Upper lobe of left lung (tissue), 6 donors: ENCODE results near the gene ZNF669. TPM values are rescaled to one million over a fixed set of nuclear protein-coding genes. Genes with fewer than 3 reads are reported as not detected.

Experiments used
- ATAC-seq, 2 donors: fragments of 200-7000 bp; cut with Tn5 transposase; one replicate each; pipeline ENCODE4 v1.9.1; 2022; ENCODE audit warnings: mild to moderate bottlenecking in 2 of 2, moderate library complexity in 2 of 2; ENCODE audit not compliant: low FRiP score in 2 of 2
- DNase-seq, 2 donors: peaks; one replicate each; pipeline ENCODE4 v3.0.0-alpha.2; 2019 to 2020
- H3K27ac ChIP-seq, 4 donors: fragments of 200-600 bp; sonication (generic); one replicate each; pipeline ENCODE4 v1.5.1; 2016 to 2019
- H3K27me3 ChIP-seq, 4 donors: fragments of 200-600 bp; sonication (generic); one replicate each; pipeline ENCODE4 v1.5.1; 2017 to 2019
- H3K36me3 ChIP-seq, 4 donors: fragments of 200-600 bp; sonication (generic); one replicate each; pipeline ENCODE4 v1.5.1; 2016 to 2019
- H3K4me1 ChIP-seq, 4 donors: fragments of 200-600 bp; sonication (generic); one replicate each; pipeline ENCODE4 v1.5.1; 2018 to 2019
- H3K4me3 ChIP-seq, 4 donors: fragments of 200-600 bp; sonication (generic); one replicate each; pipeline ENCODE4 v1.5.1; 2017 to 2019; ENCODE audit warnings: mild to moderate bottlenecking in 2 of 4, moderate library complexity in 1 of 4
- H3K9me3 ChIP-seq, 4 donors: fragments of 200-600 bp; sonication (generic); one replicate each; pipeline ENCODE4 v1.5.1; 2018 to 2019
- EP300 ChIP-seq, 4 donors: sonication (generic); formaldehyde crosslinking; IDR thresholded peaks; one replicate each; pipeline ENCODE4 v1.5.1; 2017; ENCODE audit warnings: antibody characterized with exemption in 4 of 4, control low read depth in 2 of 4
- POLR2A ChIP-seq, 4 donors: fragments of 450-650 bp; IDR thresholded peaks; one replicate each; pipeline ENCODE4 v1.5.1; 2016 to 2017; ENCODE audit warnings: antibody characterized with exemption in 4 of 4, mild to moderate bottlenecking in 2 of 4
- POLR2AphosphoS5 ChIP-seq, 2 donors: sonication (generic); formaldehyde crosslinking; IDR thresholded peaks; one replicate each; pipeline ENCODE4 v1.5.1; 2017; ENCODE audit warnings: antibody characterized with exemption in 2 of 2
- WGBS, 2 donors: methylation state at CpG; one replicate each; pipeline ENCODE4 v1.1.5; 2017 to 2018; 5-methylcytosine and 5-hydroxymethylcytosine counted together
- total RNA-seq, 6 donors: library from RNA; depleted of rRNA in 4 of 6; stranded (reverse); fragments of >200 nt in 4 of 6; gene quantifications; one replicate each; pipeline versions ENCODE4 v1.1.0 to v1.2.1, GENCODE V29; 2016 to 2021
- TF ChIP-seq, protein P1 (sequence below), 6 experiments: fragments of 450-650 bp in 4 of 6; fragments of 200-600 bp in 2 of 6; sonication (generic) in 2 of 6; IDR thresholded peaks; one replicate each; pipeline ENCODE4 v1.5.1; 2016 to 2019; ENCODE audit warnings: antibody characterized with exemption in 6 of 6
- donor health status: DM: no; HTN: no; CAD: no; lungs with moderate emphysema.
- donor health status: DM: no; HTN: yes; CAD: no; lungs with severe emphysema.

Gene ZNF669
- total RNA-seq, 6 donors from 2014 or later, result 2.3 to 11.5 (median 6.9) TPM

DNA sequence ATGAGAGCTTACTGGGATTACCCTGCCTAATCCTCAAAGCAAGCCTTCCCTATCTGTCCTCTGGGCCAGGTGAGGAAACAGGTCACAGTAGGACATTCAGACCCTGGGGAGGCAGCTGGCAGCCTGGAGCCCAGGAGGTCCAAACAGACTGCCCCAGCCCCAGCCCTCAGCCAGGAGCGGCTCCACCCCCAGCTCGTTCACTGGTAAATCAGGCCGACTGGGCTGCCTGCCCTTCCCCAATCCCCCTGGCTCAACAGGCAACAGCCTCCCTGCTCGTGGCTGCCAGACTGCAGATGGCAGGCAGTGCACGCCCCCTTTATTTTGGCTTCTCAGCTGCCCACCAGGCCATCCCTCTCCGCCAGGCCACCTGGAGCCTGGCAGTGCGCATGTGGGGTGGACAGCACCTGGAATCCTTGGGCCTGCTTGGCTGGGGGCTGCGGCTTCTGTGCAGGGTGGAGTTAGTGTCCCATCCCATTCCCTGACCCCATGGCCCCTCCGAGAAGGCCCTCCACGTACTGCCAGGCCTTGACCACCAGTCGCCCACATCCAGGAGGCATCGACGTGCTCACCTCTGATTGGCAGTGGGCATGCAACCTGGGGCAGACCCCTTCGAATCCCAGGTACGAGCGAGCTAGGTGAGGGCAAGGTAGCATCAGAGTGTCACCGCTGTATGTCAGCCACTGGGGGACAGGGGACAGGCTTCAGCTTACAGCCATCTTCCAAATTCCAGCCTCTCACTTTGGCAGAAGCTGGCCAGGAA, 14.4 kb downstream of the ZNF669 start:
- ATAC-seq (no peak), DNase-seq (peak in 1 of 2 donors; percentile 54)
- no peak overlapping the region for H3K4me3 ChIP-seq
- no peaks in the 10 kb centered on the region for H3K4me1 ChIP-seq
- H3K27ac ChIP-seq, result no peak overlapping the region
- TF ChIP-seq POLR2AphosphoS5 (IDR thresholded peaks at IDR 0.05), result no peak
- no peak for TF ChIP-seq POLR2A (IDR thresholded peaks at IDR 0.05)
- TF ChIP-seq, protein P1, sequence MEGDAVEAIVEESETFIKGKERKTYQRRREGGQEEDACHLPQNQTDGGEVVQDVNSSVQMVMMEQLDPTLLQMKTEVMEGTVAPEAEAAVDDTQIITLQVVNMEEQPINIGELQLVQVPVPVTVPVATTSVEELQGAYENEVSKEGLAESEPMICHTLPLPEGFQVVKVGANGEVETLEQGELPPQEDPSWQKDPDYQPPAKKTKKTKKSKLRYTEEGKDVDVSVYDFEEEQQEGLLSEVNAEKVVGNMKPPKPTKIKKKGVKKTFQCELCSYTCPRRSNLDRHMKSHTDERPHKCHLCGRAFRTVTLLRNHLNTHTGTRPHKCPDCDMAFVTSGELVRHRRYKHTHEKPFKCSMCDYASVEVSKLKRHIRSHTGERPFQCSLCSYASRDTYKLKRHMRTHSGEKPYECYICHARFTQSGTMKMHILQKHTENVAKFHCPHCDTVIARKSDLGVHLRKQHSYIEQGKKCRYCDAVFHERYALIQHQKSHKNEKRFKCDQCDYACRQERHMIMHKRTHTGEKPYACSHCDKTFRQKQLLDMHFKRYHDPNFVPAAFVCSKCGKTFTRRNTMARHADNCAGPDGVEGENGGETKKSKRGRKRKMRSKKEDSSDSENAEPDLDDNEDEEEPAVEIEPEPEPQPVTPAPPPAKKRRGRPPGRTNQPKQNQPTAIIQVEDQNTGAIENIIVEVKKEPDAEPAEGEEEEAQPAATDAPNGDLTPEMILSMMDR (IDR thresholded peaks at IDR 0.05), result no peak
- TF ChIP-seq EP300 (IDR thresholded peaks at IDR 0.05), result no peak
- WGBS, 2 donors, result 48 to 78% methylated on average over 4 to 17 of the region's 17 CpGs
- H3K27me3 ChIP-seq, result no peaks in the 10 kb centered on the region
- H3K36me3 ChIP-seq, result no peaks in the 10 kb centered on the region
- H3K9me3 ChIP-seq, result peaks cover 0 to 3% (median 0%) of the 10 kb centered on the region in 4 donors

GRCh38 chr1:247088967-247089366, 15.2 kb downstream of the ZNF669 start:
- Histone ChIP-seq H3K27ac (no peak overlapping the region), H3K27me3 (no peaks in the 10 kb centered on the region), H3K9me3 (no peaks in the 10 kb centered on the region), H3K36me3 (no peaks in the 10 kb centered on the region), H3K4me1 (no peaks in the 10 kb centered on the region), H3K4me3 (no peak overlapping the region)
- no peak for TF ChIP-seq EP300 (IDR thresholded peaks at IDR 0.05)
- TF ChIP-seq POLR2A (IDR thresholded peaks at IDR 0.05), result no peak
- TF ChIP-seq, protein P1 (IDR thresholded peaks at IDR 0.05), result no peak
- TF ChIP-seq POLR2AphosphoS5 (IDR thresholded peaks at IDR 0.05), result no peak
- DNase-seq (peak in 1 of 2 donors; percentile 17), ATAC-seq (no peak)
- 82 to 87% methylated on average over 3 to 4 of the region's 4 CpGs for WGBS, 2 donors

- DNase-seq (no peak), ATAC-seq (no peak)
- Histone ChIP-seq H3K9me3 (no peaks in the 10 kb centered on the region), H3K27me3 (no peaks in the 10 kb centered on the region), H3K36me3 (no peaks in the 10 kb centered on the region), H3K4me3 (no peak overlapping the region), H3K4me1 (no peaks in the 10 kb centered on the region), H3K27ac (no peak overlapping the region)
- TF ChIP-seq POLR2AphosphoS5 (IDR thresholded peaks at IDR 0.05) (no peak), POLR2A (IDR thresholded peaks at IDR 0.05) (no peak), EP300 (IDR thresholded peaks at IDR 0.05) (no peak)
- TF ChIP-seq, protein P1 (IDR thresholded peaks at IDR 0.05), result no peak
- 67 to 87% methylated on average over 1 of the region's 1 CpG for WGBS, 2 donors
Observed at GRCh38 chr1:247087256-247087655, 16.9 kb downstream of the ZNF669 start.

GRCh38 chr1:247085310-247085709, 18.8 kb downstream of the ZNF669 start:
- Histone ChIP-seq H3K27ac (no peak overlapping the region), H3K9me3 (no peaks in the 10 kb centered on the region), H3K4me1 (no peaks in the 10 kb centered on the region), H3K4me3 (no peak overlapping the region), H3K36me3 (no peaks in the 10 kb centered on the region), H3K27me3 (no peaks in the 10 kb centered on the region)
- TF ChIP-seq EP300 (IDR thresholded peaks at IDR 0.05) (no peak), POLR2AphosphoS5 (IDR thresholded peaks at IDR 0.05) (no peak), POLR2A (IDR thresholded peaks at IDR 0.05) (no peak)
- TF ChIP-seq, protein P1 (IDR thresholded peaks at IDR 0.05), result no peak
- DNase-seq, result peak in 1 of 2 donors; percentile 28
- 89% methylated on average over 8 of the region's 8 CpGs; no CpG with 5 or more reads in 1 of the 2 donors for WGBS, 2 donors
- ATAC-seq, result no peak

GRCh38 chr1:247084771-247085170, 19.4 kb downstream of the ZNF669 start:
- no peaks in the 10 kb centered on the region for H3K9me3 ChIP-seq
- H3K27ac ChIP-seq, result no peak overlapping the region
- WGBS, 2 donors, result 96 to 98% methylated on average over 8 of the region's 8 CpGs
- H3K27me3 ChIP-seq, result no peaks in the 10 kb centered on the region
- ATAC-seq (no peak), DNase-seq (no peak)
- TF ChIP-seq, protein P1 (IDR thresholded peaks at IDR 0.05), result no peak
- TF ChIP-seq EP300 (IDR thresholded peaks at IDR 0.05), result no peak
- TF ChIP-seq POLR2AphosphoS5 (IDR thresholded peaks at IDR 0.05), result no peak
- no peak for TF ChIP-seq POLR2A (IDR thresholded peaks at IDR 0.05)
- no peak overlapping the region for H3K4me3 ChIP-seq
- H3K4me1 ChIP-seq, result no peaks in the 10 kb centered on the region
- no peaks in the 10 kb centered on the region for H3K36me3 ChIP-seq
